Keratinocyte (primary cell): ENCODE data around the gene USP30. TPM values are rescaled to one million over a fixed set of nuclear protein-coding genes. Genes with fewer than 3 reads are reported as not detected.

Source experiments
- DNase-seq: peaks from one replicate; pipeline ENCODE4 v3.0.0-alpha.2; 2011; ENCODE audit warnings: low read depth, missing footprints, low spot score
- FAIRE-seq: peaks from 2 replicates; lab custom pipeline; 2011; peaks lifted over from hg19 to GRCh38; lab: Jason Lieb, UNC
- H2AFZ ChIP-seq: 2 replicates; pipeline ENCODE4 v1.6.0; 2012; ENCODE audit warnings: low read length, control low read depth, inconsistent platforms; ENCODE audit not compliant: control insufficient read depth
- H3K27ac ChIP-seq: 2 replicates; pipeline ENCODE4 v1.5.1; 2011; ENCODE audit warnings: low read length; ENCODE audit not compliant: control insufficient read depth, insufficient read depth
- H3K27me3 ChIP-seq: 3 replicates; pipeline ENCODE4 v1.6.0; 2011; ENCODE audit warnings: low read length; ENCODE audit not compliant: control insufficient read depth, insufficient read depth; ENCODE audit errors: extremely low read depth
- H3K36me3 ChIP-seq, 2 experiments: 2 replicates in 1 of 2; 3 replicates in 1 of 2; pipeline ENCODE4 v1.5.1; 2011; ENCODE audit warnings: low read length in 2 of 2, mild to moderate bottlenecking in 1 of 2; ENCODE audit not compliant: control insufficient read depth in 2 of 2, insufficient read depth in 2 of 2; ENCODE audit errors: extremely low read depth in 1 of 2
- H3K4me1 ChIP-seq: 3 replicates; pipeline ENCODE4 v1.5.1; 2011; ENCODE audit warnings: low read length; ENCODE audit not compliant: control insufficient read depth, insufficient read depth; ENCODE audit errors: extremely low read depth
- H3K4me2 ChIP-seq: 3 replicates; pipeline ENCODE4 v1.6.0; 2011; ENCODE audit warnings: low read depth, low read length; ENCODE audit not compliant: control insufficient read depth, insufficient read depth; ENCODE audit errors: extremely low read depth
- H3K4me3 ChIP-seq, 3 experiments: fragments of 200-600 bp in 1 of 3; sonication (generic) in 1 of 3; 2 replicates in 2 of 3; 3 replicates in 1 of 3; pipeline ENCODE4 v1.5.1; 2011 to 2016; ENCODE audit warnings: low read length in 3 of 3, mild to moderate bottlenecking in 3 of 3, control low read depth in 2 of 3, inconsistent platforms in 1 of 3, low read depth in 1 of 3, mixed read lengths in 1 of 3, mixed run types in 1 of 3, moderate library complexity in 1 of 3; ENCODE audit not compliant: control insufficient read depth in 2 of 3, insufficient read depth in 2 of 3; ENCODE audit errors: extremely low read depth in 1 of 3
- H3K79me2 ChIP-seq: 2 replicates; pipeline ENCODE4 v1.6.0; 2012; ENCODE audit warnings: low read length; ENCODE audit not compliant: control insufficient read depth, insufficient read depth
- H3K9ac ChIP-seq: 3 replicates; pipeline ENCODE4 v1.6.0; 2011; ENCODE audit warnings: low read length; ENCODE audit not compliant: control insufficient read depth, insufficient read depth; ENCODE audit errors: extremely low read depth
- H3K9me1 ChIP-seq: 3 replicates; pipeline ENCODE4 v1.6.0; 2011; ENCODE audit warnings: low read length; ENCODE audit not compliant: control insufficient read depth, insufficient read depth; ENCODE audit errors: extremely low read depth
- H3K9me3 ChIP-seq: 2 replicates; pipeline ENCODE4 v1.5.1; 2012; ENCODE audit warnings: low read depth, low read length; ENCODE audit not compliant: control insufficient read depth
- H4K20me1 ChIP-seq: 3 replicates; pipeline ENCODE4 v1.6.0; 2011; ENCODE audit warnings: low read length; ENCODE audit not compliant: control insufficient read depth, insufficient read depth; ENCODE audit errors: extremely low read depth
- CTCF ChIP-seq, 3 experiments: IDR thresholded peaks in 1 of 3; conservative IDR thresholded peaks in 1 of 3; optimal IDR thresholded peaks in 1 of 3; 2 replicates in 2 of 3; 3 replicates in 1 of 3; pipeline versions ENCODE3 to v1.5.1; 2011; ENCODE audit warnings: low read length in 3 of 3, mild to moderate bottlenecking in 3 of 3, moderate library complexity in 2 of 3, control low read depth in 1 of 3, inconsistent platforms in 1 of 3; ENCODE audit not compliant: insufficient read depth in 2 of 3; ENCODE audit errors: extremely low read depth in 1 of 3
- EZH2 ChIP-seq: IDR thresholded peaks from one replicate; pipeline ENCODE4 v1.6.1; 2012; ENCODE audit warnings: inconsistent platforms, mild to moderate bottlenecking, low read length, moderate library complexity
- dilution Hi-C: fragments of 300-500 bp; cut with MboI; formaldehyde crosslinking; loops from one replicate; pipeline ENCODE4 v1.7.0; 2020; ENCODE audit warnings: low sequenced_read_pairs; ENCODE audit not compliant: extremely low pct_ligation_motif_present
- polyA plus RNA-seq, 5 experiments: library from polyadenylated mRNA; depleted of rRNA in 3 of 5; stranded (reverse) in 3 of 5; stranded (forward) in 1 of 5; unstranded in 1 of 5; fragments of >200 nt; gene quantifications; 1 replicate in 1 of 5; 2 replicates in 3 of 5; 3 replicates in 1 of 5; pipeline versions ENCODE4 v1.2.1 to v1.2.3, GENCODE V29; 2011 to 2012; ENCODE audit warnings: missing spikeins in 2 of 5, low read depth in 1 of 5, low replicate concordance in 1 of 5

The USP30 gene
- polyA plus RNA-seq, 1 donor (not counting 4 experiments of a cell fraction or from before 2014, with no cell fraction given) = 10.0 TPM

DNA sequence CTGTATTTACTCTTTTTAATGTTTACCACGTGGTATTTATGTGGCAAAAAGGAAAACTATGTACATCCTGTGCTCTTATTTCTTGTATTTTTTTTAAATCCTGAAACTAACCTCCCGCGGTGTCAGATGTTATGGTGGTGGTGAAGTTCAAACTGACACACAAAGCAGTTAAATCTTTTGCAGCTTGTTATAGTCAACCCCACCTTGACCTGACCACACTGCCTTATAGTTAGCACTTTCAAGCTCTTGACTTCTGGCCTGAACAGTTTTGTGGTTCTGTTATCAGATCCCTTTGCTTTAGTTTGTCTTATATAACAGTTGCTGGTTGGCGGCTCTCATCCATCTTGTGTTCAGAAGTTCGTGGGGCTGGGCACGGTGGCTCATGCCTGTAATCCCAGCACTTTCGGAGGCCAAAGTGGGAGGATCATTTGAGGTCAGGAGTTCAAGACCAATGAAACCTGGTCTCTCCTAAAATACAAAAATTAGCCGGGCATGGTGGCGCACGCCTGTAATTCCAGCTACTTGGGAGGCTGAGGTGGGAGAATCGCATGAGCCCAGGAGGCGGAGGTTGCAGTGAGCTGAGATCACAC is 47.1 kb downstream of the USP30 start:
- Histone ChIP-seq H3K4me3 (no peak overlapping the region), H2AFZ (no peak overlapping the region), H3K9me3 (no peaks in the 10 kb centered on the region), H3K4me1 (peaks cover 6% of the 10 kb centered on the region), H3K4me2 (peak overlapping the region; percentile 93), H3K9me1 (no peaks in the 10 kb centered on the region), H3K27ac (no peak overlapping the region), H3K9ac (no peak overlapping the region), H4K20me1 (no peaks in the 10 kb centered on the region), H3K27me3 (no peaks in the 10 kb centered on the region), H3K36me3 (peaks cover 10 to 11% of the 10 kb centered on the region in 2 experiments), H3K79me2 (no peaks in the 10 kb centered on the region)
- dilution Hi-C loops = loop anchor here (10.0 to 25.0 kb wide), 2 partner anchors 288 to 435 kb away; no protein-coding TSS in a partner anchor
- DNase-seq (no peak), FAIRE-seq (no peak)
- TF ChIP-seq CTCF (optimal IDR thresholded peaks at IDR 0.05 in 1 of 3, IDR thresholded peaks at IDR 0.05 in 1 of 3, conservative IDR thresholded peaks at IDR 0.05 in 1 of 3; ENCODE audit: extremely low read depth in 1 of 3, insufficient read depth in 2 of 3, low read length in 3 of 3) (no peak), EZH2 (no peak)

- Histone ChIP-seq H3K9ac (no peak overlapping the region), H4K20me1 (no peaks in the 10 kb centered on the region)
These were observed 48.4 kb downstream of the USP30 start for GRCh38 chr12:109100741-109101140.

More at GRCh38 chr12:109100741-109101140, 48.4 kb downstream of the USP30 start:
- Histone ChIP-seq H3K27ac (no peak overlapping the region), H3K9me1 (no peaks in the 10 kb centered on the region), H3K4me2 (no peak overlapping the region), H3K27me3 (no peaks in the 10 kb centered on the region), H3K4me3 (no peak overlapping the region), H3K9me3 (no peaks in the 10 kb centered on the region), H3K79me2 (no peaks in the 10 kb centered on the region), H2AFZ (no peak overlapping the region), H3K4me1 (peaks cover 6% of the 10 kb centered on the region), H3K36me3 (peaks cover 11 to 14% of the 10 kb centered on the region in 2 experiments)
- TF ChIP-seq EZH2 (no peak), CTCF (optimal IDR thresholded peaks at IDR 0.05 in 1 of 3, IDR thresholded peaks at IDR 0.05 in 1 of 3, conservative IDR thresholded peaks at IDR 0.05 in 1 of 3; ENCODE audit: extremely low read depth in 1 of 3, insufficient read depth in 2 of 3, low read length in 3 of 3) (no peak)
- DNase-seq = no peak
- dilution Hi-C loops = loop anchor here (10.0 to 25.0 kb wide), 2 partner anchors 287 to 436 kb away; no protein-coding TSS in a partner anchor
- no peak for FAIRE-seq
